ENCODE measurements around the gene PDCD11.

DNA sequence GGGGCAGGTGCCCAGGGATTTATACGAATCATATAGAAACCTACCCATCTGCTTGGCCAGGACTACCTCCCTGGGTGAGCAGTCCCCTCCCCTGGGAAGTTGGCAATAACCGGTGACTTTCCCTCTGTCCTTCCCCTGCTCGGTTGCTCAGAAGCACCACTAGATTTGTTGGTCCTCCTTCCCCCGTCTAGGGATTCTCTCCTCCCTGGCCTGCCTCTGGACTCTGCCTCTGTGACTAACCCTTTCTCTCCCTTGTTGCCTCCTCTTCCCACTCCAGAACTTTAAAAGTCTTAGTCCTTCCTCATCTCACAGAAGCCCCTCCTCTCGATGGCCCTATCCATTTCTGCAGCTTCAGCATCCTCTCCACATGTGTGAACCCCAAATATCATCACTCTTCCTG lies 72.8 kb downstream of the PDCD11 start:
- no peak for TF ChIP-seq EZH2 (IDR thresholded peaks at IDR 0.05; ENCODE audit: low read length, missing control alignments)
- TF ChIP-seq, protein P1, sequence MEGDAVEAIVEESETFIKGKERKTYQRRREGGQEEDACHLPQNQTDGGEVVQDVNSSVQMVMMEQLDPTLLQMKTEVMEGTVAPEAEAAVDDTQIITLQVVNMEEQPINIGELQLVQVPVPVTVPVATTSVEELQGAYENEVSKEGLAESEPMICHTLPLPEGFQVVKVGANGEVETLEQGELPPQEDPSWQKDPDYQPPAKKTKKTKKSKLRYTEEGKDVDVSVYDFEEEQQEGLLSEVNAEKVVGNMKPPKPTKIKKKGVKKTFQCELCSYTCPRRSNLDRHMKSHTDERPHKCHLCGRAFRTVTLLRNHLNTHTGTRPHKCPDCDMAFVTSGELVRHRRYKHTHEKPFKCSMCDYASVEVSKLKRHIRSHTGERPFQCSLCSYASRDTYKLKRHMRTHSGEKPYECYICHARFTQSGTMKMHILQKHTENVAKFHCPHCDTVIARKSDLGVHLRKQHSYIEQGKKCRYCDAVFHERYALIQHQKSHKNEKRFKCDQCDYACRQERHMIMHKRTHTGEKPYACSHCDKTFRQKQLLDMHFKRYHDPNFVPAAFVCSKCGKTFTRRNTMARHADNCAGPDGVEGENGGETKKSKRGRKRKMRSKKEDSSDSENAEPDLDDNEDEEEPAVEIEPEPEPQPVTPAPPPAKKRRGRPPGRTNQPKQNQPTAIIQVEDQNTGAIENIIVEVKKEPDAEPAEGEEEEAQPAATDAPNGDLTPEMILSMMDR (conservative IDR thresholded peaks at IDR 0.05 in 1 of 2, IDR thresholded peaks at IDR 0.05 in 1 of 2; ENCODE audit: low read depth in 1 of 2, low read length in 2 of 2): no peak
